ENCODE measurements around the gene VCAN.

The VCAN gene

DNA sequence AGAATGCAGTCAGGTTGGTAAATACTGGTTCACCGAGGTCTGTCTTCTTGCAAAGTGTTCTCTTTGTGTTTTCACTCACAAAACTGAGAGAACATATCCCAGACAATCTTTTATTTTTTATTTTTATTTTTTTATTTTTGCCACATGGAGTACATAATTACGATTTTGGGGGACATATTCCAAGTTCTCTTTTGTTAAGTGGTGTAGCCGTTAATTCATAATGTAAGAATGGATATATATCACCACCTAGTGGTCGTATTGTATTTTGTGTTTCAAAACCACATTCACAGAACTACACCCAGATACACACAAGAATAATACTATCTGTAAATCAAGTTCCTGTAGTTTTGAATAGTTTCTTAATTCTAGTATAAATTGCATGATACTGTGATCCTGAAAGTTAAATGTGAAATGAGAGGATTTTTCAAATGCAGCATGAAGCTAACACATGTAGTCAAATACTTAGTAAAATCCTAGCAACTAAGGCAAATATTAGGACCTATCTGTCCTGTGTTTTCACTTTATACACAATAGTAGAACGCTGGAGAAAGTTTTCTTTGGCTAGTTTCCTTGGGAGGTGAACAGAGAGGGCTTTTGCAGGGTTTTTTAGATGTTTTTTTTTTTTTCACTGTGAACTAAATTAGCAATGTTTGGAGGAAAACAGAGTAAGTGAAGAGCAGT lies 92.7 kb downstream of the VCAN start:
- Mint-ChIP-seq H3K36me3 (ENCODE audit: low read depth) (no peaks in the 10 kb centered on the region), H3K27me3 (ENCODE audit: low read depth) (peaks cover 27% of the 10 kb centered on the region), H3K27ac (no peak overlapping the region), H3K4me3 (no peak overlapping the region), H3K4me1 (ENCODE audit: low read depth) (no peaks in the 10 kb centered on the region), H3K9me3 (no peaks in the 10 kb centered on the region)

DNA sequence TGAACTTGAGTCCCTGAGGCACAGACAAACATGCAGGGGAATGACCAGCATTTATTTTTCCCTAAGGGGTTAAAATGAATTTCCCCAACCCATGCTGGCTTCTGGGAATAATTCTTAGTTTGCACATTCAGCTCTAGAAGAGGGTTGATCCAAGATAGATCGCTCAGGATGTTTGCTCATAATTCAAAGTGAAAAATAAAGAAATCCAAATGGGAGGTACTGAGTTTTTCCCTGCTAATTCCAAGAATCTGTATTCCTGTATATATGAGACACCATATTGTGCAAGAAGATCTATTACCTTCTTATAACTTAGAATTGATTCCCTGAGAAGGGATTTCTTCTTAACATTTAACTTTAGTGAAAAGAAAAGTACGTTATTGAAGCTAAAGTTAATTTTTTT lies 96.2 kb downstream of the VCAN start:
- peaks cover 22% of the 10 kb centered on the region for H3K27me3 Mint-ChIP-seq (ENCODE audit: low read depth)
- no peaks in the 10 kb centered on the region for H3K4me1 Mint-ChIP-seq (ENCODE audit: low read depth)
- H3K9me3 Mint-ChIP-seq, result no peaks in the 10 kb centered on the region
- H3K36me3 Mint-ChIP-seq (ENCODE audit: low read depth), result no peaks in the 10 kb centered on the region
- no peak overlapping the region for H3K27ac Mint-ChIP-seq
- H3K4me3 Mint-ChIP-seq, result no peak overlapping the region

DNA sequence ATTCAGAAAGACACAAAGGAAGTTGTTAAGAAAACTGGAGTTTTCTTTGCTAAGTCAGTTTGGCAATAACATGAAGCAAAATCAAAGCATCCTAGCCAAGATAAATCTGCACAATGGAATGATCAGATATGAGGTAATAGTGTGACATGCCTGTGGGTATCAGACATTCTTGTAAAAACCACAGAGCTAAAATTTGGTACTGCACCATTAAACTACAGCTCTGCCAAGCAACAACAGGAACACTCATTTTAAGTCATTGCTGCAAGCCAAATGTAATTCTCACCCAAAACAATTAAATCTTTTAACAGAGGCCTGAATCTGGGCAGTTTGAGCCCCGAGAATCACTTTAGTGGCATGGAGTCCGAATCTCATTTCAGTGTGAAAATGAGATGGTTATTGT lies 96.6 kb downstream of the VCAN start:
- no peaks in the 10 kb centered on the region for H3K4me1 Mint-ChIP-seq (ENCODE audit: low read depth)
- no peaks in the 10 kb centered on the region for H3K9me3 Mint-ChIP-seq
- peaks cover 18% of the 10 kb centered on the region for H3K27me3 Mint-ChIP-seq (ENCODE audit: low read depth)
- no peak overlapping the region for H3K4me3 Mint-ChIP-seq
- H3K27ac Mint-ChIP-seq, result no peak overlapping the region
- H3K36me3 Mint-ChIP-seq (ENCODE audit: low read depth), result no peaks in the 10 kb centered on the region

DNA sequence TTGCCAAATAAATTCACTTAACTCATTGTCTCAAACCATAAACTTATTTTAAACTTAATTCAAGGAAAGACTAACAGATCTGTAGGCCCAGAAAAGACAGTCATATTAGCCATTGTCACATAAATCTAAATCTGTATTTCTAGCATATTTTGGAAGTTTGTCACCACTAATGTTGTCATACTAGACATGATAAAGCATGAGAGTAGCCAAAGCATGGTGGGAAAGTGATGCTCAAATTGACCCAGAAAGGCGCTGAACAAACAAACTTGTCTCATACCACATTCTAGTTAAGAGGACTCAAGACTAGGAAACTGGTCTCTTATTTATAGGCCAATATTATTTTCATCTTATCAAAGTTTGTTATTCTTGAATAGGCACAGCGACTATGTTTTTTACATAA lies 99.4 kb downstream of the VCAN start:
- Mint-ChIP-seq H3K27ac (no peak overlapping the region), H3K4me1 (ENCODE audit: low read depth) (no peaks in the 10 kb centered on the region), H3K36me3 (ENCODE audit: low read depth) (no peaks in the 10 kb centered on the region), H3K9me3 (no peaks in the 10 kb centered on the region), H3K27me3 (ENCODE audit: low read depth) (peaks cover 4% of the 10 kb centered on the region), H3K4me3 (no peak overlapping the region)

DNA sequence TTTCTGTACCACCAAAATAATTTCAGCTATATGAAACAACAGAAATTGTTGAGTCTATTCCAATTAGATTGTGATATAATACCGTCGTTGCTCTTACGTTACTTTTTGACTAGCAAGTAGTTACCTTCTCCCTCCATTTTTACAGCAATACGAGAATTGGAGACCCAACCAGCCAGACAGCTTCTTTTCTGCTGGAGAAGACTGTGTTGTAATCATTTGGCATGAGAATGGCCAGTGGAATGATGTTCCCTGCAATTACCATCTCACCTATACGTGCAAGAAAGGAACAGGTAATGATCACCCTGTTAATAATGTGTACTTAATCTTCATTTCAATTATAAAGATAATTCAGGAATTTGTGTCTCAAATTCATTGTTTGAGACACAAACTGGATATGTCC lies 100.7 kb downstream of the VCAN start:
- no peaks in the 10 kb centered on the region for H3K36me3 Mint-ChIP-seq (ENCODE audit: low read depth)
- H3K4me1 Mint-ChIP-seq (ENCODE audit: low read depth), result no peaks in the 10 kb centered on the region
- H3K27ac Mint-ChIP-seq, result no peak overlapping the region
- peaks cover 4% of the 10 kb centered on the region for H3K27me3 Mint-ChIP-seq (ENCODE audit: low read depth)
- no peak overlapping the region for H3K4me3 Mint-ChIP-seq
- no peaks in the 10 kb centered on the region for H3K9me3 Mint-ChIP-seq

DNA sequence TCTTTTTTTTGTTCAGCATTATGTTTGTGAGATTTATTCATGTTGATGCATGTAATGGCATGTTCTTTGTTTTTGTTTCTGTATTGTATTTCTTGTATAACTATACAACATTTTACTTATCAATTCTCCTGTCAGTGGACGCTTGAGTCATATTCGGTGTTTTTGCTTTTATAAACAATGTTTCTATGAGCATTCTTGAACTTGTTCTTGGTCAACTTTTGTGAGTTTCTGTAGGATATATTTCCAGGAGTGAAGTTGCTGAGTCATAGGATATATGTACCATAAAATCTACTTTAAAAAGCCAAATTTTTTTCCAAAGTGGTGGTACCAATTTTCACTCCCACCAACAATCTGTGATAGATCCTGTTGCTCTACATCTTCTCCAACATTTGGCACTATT lies 104.8 kb downstream of the VCAN start:
- Mint-ChIP-seq H3K27me3 (ENCODE audit: low read depth) (no peaks in the 10 kb centered on the region), H3K4me3 (no peak overlapping the region)

DNA sequence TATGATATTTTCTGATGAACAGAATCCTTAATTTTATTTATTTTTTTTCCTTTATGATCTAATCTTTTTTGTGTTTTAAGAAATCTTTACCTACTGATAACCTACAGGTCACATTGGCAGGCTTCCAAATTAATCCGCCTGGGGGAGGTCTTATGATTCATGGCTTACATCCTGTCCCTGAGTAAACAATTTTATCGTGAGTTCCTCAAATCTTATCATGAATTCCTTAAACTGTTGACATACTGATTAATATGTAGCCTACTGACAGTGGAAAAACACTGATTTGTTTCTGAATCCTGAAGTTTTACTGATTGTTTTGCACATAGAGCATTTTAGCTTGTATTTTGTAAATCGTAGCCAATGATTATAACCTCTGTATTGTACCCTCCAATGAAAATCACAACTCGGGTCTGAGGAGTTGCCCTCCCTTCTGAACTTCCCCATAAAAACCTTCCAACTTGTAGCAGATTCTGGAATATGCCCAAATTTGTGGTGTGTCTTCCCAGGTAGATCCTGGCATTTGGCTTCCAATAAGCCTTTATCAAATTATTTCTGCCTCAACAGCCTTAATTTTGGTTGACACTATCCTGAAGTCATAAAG lies 105.6 kb downstream of the VCAN start:
- H3K36me3 Mint-ChIP-seq (ENCODE audit: low read depth), result no peaks in the 10 kb centered on the region
- H3K4me3 Mint-ChIP-seq, result no peak overlapping the region

More for the DNA sequence above, 104.8 kb downstream of the VCAN start:
- no peak overlapping the region for H3K27ac Mint-ChIP-seq
- H3K36me3 Mint-ChIP-seq (ENCODE audit: low read depth), result no peaks in the 10 kb centered on the region
- H3K9me3 Mint-ChIP-seq, result no peaks in the 10 kb centered on the region
- no peaks in the 10 kb centered on the region for H3K4me1 Mint-ChIP-seq (ENCODE audit: low read depth)

DNA sequence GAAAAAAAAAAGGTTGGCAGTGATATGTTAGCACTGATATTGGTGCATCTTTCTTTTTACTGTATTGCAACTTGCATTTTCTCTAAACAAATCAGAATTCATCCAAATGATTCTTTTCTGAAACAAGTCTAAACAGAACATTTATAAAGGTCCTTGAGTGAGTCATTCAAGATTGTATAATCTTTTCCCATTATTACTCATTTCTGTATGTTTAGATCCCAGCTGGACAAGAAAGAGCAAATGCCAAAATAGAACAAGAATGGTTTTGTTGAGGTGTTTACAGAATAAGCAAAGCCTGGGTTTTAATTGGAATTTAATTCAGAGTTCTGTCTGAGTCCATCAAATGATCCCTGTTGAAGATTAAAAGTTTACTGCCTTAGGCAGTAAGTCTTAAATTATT lies 112.3 kb downstream of the VCAN start:
- Mint-ChIP-seq H3K27ac (no peak overlapping the region), H3K9me3 (no peaks in the 10 kb centered on the region)

More for the DNA sequence above, 105.6 kb downstream of the VCAN start:
- Mint-ChIP-seq H3K27me3 (ENCODE audit: low read depth) (no peaks in the 10 kb centered on the region), H3K27ac (no peak overlapping the region), H3K9me3 (no peaks in the 10 kb centered on the region), H3K4me1 (ENCODE audit: low read depth) (no peaks in the 10 kb centered on the region)

DNA sequence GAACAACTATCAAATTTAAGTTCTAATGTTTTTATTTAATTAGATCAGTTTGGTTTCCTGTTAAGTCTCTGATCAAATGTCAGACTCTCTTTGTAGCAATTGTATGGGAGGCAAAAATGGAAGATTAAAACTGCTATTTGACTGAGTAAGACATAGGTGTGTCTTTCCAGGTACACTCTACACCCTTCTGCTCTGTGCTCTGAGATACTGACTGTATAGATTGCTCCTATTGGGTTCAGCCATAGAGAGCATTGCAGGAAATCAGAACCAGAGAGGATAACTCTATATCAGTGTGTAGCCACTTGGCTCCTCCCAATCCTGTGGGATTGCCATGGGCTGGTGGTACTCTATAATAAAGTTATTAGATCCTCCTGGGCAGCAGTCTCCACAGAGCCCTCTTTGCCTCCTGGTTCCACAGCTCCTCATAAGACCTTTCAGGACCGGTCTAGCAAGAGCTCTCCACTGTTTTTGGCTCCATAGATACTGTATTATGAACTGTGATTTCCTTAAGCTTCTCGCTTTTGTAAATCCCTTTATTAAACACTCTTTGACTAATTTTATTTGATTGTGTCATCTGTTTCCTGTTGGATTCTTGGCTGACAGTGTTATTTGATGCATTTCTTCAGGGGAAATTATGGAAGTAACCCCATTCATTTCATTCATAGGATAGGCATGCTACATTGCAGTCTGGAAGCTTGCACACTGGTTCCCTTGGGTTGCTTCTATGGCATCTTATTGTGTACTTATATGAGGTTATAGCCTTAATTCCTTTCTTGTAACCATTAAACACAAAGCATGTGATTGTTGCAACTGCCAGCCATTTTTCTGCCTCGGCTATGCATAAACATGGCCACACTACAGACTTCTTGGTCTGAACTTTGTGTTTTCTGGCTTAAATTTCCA lies 115.6 kb downstream of the VCAN start:
- Mint-ChIP-seq H3K4me1 (ENCODE audit: low read depth) (no peaks in the 10 kb centered on the region), H3K9me3 (no peaks in the 10 kb centered on the region), H3K36me3 (ENCODE audit: low read depth) (no peaks in the 10 kb centered on the region), H3K27me3 (ENCODE audit: low read depth) (peaks cover 3% of the 10 kb centered on the region), H3K4me3 (no peak overlapping the region), H3K27ac (no peak overlapping the region)

More for the DNA sequence above, 112.3 kb downstream of the VCAN start:
- no peaks in the 10 kb centered on the region for H3K36me3 Mint-ChIP-seq (ENCODE audit: low read depth)
- H3K4me3 Mint-ChIP-seq, result no peak overlapping the region
- peaks cover 3% of the 10 kb centered on the region for H3K27me3 Mint-ChIP-seq (ENCODE audit: low read depth)
- no peaks in the 10 kb centered on the region for H3K4me1 Mint-ChIP-seq (ENCODE audit: low read depth)

DNA sequence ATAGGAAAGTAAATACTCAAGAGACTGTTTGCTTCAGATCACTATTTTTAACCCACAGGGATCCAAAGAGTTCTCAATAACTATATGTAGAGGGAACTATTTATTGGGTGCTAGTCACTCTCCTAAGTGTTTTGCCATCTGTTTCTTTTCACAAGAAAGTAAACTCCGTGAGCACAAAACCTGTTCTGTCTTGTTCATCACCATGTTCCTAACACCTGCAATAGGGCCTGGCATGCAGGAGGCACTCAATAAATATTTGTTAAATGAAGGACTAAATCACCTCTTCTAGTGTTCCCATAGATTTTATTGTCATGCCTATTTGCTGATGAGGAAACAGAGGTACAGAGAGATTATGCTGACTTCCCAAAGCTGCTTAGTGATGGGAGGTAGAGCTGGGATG lies 118.2 kb downstream of the VCAN start:
- Mint-ChIP-seq H3K27ac (no peak overlapping the region), H3K27me3 (ENCODE audit: low read depth) (peaks cover 3% of the 10 kb centered on the region), H3K9me3 (no peaks in the 10 kb centered on the region), H3K4me3 (no peak overlapping the region), H3K4me1 (ENCODE audit: low read depth) (no peaks in the 10 kb centered on the region), H3K36me3 (ENCODE audit: low read depth) (no peaks in the 10 kb centered on the region)

DNA sequence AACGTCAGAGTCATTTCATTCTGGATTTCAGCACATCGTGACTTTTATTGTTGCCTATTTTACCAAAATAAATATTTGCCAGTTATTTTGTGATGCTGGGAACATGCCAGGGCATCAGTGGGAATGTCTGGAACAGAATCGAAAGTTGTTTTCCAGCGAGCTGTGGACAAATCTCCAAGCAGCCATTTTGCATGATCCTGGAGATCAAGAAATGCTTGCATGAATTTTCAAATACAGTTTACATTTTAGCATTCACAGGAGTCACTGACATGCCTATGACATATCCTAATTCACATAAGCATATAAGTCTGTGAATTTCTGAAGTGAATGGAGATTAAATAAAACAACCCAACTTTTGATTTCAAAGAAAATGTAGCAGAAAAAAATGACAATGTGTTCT lies 119.4 kb downstream of the VCAN start:
- H3K9me3 Mint-ChIP-seq, result no peaks in the 10 kb centered on the region
- no peak overlapping the region for H3K4me3 Mint-ChIP-seq
- no peak overlapping the region for H3K27ac Mint-ChIP-seq

DNA sequence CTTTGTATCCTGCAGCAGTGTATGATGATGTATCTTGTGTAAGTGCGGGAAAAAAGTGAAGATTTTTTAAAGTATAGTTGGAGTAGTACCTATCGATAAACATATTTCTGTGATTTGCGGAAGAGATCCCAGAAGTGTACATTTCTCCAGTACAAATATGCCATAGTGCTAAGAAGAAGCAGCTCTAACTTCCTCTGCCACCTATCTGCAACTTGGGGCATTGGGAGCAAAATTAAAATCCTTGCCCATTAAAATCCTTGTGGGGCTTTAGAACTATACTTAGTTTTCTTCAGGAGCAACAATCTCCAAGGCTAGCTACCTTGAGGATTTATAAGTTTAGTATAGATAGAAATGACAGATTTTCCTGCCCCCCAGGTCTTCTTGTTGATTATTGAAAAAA lies 123.7 kb downstream of the VCAN start:
- no peaks in the 10 kb centered on the region for H3K36me3 Mint-ChIP-seq (ENCODE audit: low read depth)
- no peak overlapping the region for H3K27ac Mint-ChIP-seq
- no peaks in the 10 kb centered on the region for H3K9me3 Mint-ChIP-seq
- no peak overlapping the region for H3K4me3 Mint-ChIP-seq
- no peaks in the 10 kb centered on the region for H3K4me1 Mint-ChIP-seq (ENCODE audit: low read depth)
- H3K27me3 Mint-ChIP-seq (ENCODE audit: low read depth), result no peaks in the 10 kb centered on the region

More for the DNA sequence above, 119.4 kb downstream of the VCAN start:
- no peaks in the 10 kb centered on the region for H3K36me3 Mint-ChIP-seq (ENCODE audit: low read depth)
- peaks cover 3% of the 10 kb centered on the region for H3K27me3 Mint-ChIP-seq (ENCODE audit: low read depth)
- no peaks in the 10 kb centered on the region for H3K4me1 Mint-ChIP-seq (ENCODE audit: low read depth)

DNA sequence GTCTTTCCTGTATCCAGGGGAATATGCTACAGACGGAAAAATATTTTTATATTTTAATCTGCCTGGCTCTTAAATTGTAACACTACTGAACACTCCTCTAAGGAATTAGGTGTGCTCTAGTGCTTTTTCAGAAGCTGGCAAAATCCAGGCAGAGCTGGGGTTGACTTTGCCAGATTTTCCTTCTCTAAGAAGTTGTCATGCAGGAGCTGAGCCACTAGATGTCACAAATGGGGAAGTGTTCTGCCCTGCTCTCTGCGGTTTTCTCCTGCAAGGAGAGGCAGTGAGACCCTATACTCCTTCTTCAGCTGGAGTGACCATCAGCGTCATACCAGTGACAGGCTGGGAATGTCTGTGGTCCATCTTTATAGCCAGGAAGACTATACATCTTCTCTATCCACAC lies 136.6 kb downstream of the VCAN start:
- no peaks in the 10 kb centered on the region for H3K27me3 Mint-ChIP-seq (ENCODE audit: low read depth)
- no peak overlapping the region for H3K4me3 Mint-ChIP-seq
- no peaks in the 10 kb centered on the region for H3K9me3 Mint-ChIP-seq
- no peak overlapping the region for H3K27ac Mint-ChIP-seq
- H3K4me1 Mint-ChIP-seq (ENCODE audit: low read depth), result no peaks in the 10 kb centered on the region
- H3K36me3 Mint-ChIP-seq (ENCODE audit: low read depth), result no peaks in the 10 kb centered on the region

DNA sequence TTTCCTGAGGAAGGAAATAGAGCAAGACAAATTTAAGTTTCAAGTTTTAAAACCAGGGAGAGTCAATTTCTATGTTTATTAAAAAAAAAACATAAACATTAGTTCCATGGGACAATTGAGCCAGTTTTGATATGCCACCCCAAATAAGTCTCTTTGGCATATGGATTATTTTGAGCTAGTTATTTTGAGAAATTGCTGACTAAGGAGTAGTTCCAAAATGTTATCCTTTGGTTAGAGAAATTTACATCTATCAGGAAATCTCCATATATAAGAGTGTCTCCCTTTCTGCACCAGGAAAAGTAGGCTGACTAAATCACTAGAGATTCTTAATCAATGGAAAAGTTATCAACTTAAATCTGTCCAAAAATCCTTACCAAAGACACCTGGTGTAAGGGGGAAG lies 143.3 kb downstream of the VCAN start:
- Mint-ChIP-seq H3K4me3 (no peak overlapping the region), H3K27ac (no peak overlapping the region), H3K36me3 (ENCODE audit: low read depth) (no peaks in the 10 kb centered on the region), H3K27me3 (ENCODE audit: low read depth) (no peaks in the 10 kb centered on the region), H3K9me3 (no peaks in the 10 kb centered on the region), H3K4me1 (ENCODE audit: low read depth) (no peaks in the 10 kb centered on the region)

DNA sequence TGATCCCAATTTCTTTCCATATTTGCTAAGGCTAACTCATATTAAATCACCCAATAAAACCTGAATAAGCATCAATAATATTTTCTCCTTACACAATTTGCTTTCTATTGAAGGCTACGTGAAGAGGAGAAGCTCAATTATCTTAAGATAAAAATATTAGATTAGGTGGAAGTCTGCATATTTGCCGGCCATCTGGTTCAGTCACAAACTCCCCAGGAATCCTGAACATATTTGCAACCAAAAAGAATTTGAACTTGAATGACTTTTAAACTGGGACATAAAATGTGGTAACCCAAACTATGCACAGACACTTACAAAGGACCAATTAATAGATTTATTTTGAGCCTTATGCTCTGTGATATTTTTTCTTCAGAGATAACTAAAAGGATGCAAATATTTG lies 156.8 kb downstream of the VCAN start:
- Mint-ChIP-seq H3K36me3 (ENCODE audit: low read depth) (no peaks in the 10 kb centered on the region), H3K4me3 (no peak overlapping the region), H3K27ac (no peak overlapping the region), H3K4me1 (ENCODE audit: low read depth) (no peaks in the 10 kb centered on the region), H3K27me3 (ENCODE audit: low read depth) (no peaks in the 10 kb centered on the region), H3K9me3 (no peaks in the 10 kb centered on the region)

Data from T-helper 1 cell treated with Interleukin-12 subunit alpha and Interleukin-12 subunit beta and Interleukin-4 antibody, amounts not matched to agents 30 μg/mL and 1 μg/mL, for 36 hours (primary cell).